GM18867 (cell line): Measurements from ENCODE around the gene RRP8.

Source experiments
- ATAC-seq: cut with Tn5 transposase; IDR thresholded peaks from one replicate; pipeline ENCODE4 v1.9.1; 2021; ENCODE audit warnings: mild to moderate bottlenecking, moderate library complexity; ENCODE audit not compliant: unreplicated experiment

Gene RRP8

GRCh38 chr11:6548641-6549040 is 54.8 kb downstream of the RRP8 start:
- no peak for ATAC-seq

GRCh38 chr11:6548121-6548520 is 55.3 kb downstream of the RRP8 start:
- ATAC-seq: no peak

- ATAC-seq: no peak
These were observed 56.2 kb downstream of the RRP8 start for GRCh38 chr11:6547177-6547576.

GRCh38 chr11:6546735-6547134 is 56.7 kb downstream of the RRP8 start:
- no peak for ATAC-seq

- no peak for ATAC-seq
These were observed 57.4 kb downstream of the RRP8 start for GRCh38 chr11:6545917-6546605.
